Activated B cell treated with CpG ODN at 0.5 μM for 24 hours (primary cell): ENCODE data around the gene CDCA7L. TPM values are rescaled to one million over a fixed set of nuclear protein-coding genes. Genes with fewer than 3 reads are reported as not detected.
"Not testable (repeated sequence)": the region's sequence is repeated elsewhere in the genome, so short reads cannot be mapped to it uniquely, and the experiment has no call there.

Experiments
- ATAC-seq: fragments of 200-7000 bp; cut with Tn5 transposase; one replicate; pipeline ENCODE4 v1.10.0; 2021; ENCODE audit warnings: low read depth, mild to moderate bottlenecking, moderate library complexity
- CTCF ChIA-PET: fragments of 350-600 bp; sonication (Branson Sonifier 250); formaldehyde crosslinking; loops from one replicate; lab custom pipeline; 2021; ENCODE audit warnings: antibody characterized with exemption; lab: Charles Lee
- POLR2A ChIA-PET: fragments of 350-600 bp; sonication (Branson Sonifier 250); formaldehyde crosslinking; loops from one replicate; lab custom pipeline; 2021; ENCODE audit warnings: antibody characterized with exemption; lab: Charles Lee
- DNase-seq: peaks from one replicate; pipeline ENCODE4 v3.0.0; 2022
- H3K27ac Mint-ChIP-seq: one replicate; pipeline ENCODE4 v1.8.0; 2020; ENCODE audit warnings: mixed read lengths
- H3K27me3 Mint-ChIP-seq: one replicate; pipeline ENCODE4 v1.8.0; 2021; ENCODE audit warnings: mixed read lengths
- H3K36me3 Mint-ChIP-seq: one replicate; pipeline ENCODE4 v1.8.0; 2021; ENCODE audit warnings: low read depth, mixed read lengths
- H3K4me1 Mint-ChIP-seq: one replicate; pipeline ENCODE4 v1.8.0; 2021; ENCODE audit warnings: mixed read lengths
- H3K4me3 Mint-ChIP-seq: one replicate; pipeline ENCODE4 v1.8.0; 2020; ENCODE audit warnings: mild to moderate bottlenecking, mixed read lengths
- H3K9me3 Mint-ChIP-seq: one replicate; pipeline ENCODE4 v1.8.0; 2020; ENCODE audit warnings: mixed read lengths
- intact Hi-C: fragments of 100-400 bp; cut with micrococcal nuclease; formaldehyde crosslinking; loops from one replicate; pipeline ENCODE4 v1.15.1; 2024
- total RNA-seq: library from RNA; stranded (reverse); gene quantifications from 2 replicates; pipeline ENCODE4 v1.2.3, GENCODE V29; 2022
- TF ChIP-seq, protein P1 (sequence below): fragments of 200-600 bp; IDR thresholded peaks from one replicate; pipeline ENCODE4 v1.8.0; 2022; ENCODE audit warnings: antibody characterized with exemption, mild to moderate bottlenecking

CDCA7L gene
- total RNA-seq, 1 donor from 2014 or later: 69.8 TPM

DNA sequence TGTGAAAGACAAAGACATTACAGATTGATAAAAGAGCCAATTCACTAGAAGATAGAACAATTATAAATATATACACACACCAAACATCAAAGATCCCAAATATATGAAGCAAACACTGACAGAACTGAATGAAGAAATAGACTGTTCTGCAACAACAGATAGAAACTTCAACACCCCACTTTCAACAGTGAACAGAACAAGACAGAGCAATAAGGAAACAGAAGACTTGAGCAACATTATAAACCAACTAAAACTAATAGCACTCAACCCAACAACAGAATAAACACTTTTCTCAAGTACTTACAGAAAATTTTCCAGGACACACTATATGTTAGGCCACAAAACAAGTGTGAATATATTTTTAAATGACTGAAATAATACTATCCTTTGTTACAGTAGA lies 10.9 kb downstream of the CDCA7L start:
- H3K36me3 Mint-ChIP-seq: peaks cover 67% of the 10 kb centered on the region
- CTCF ChIA-PET: no interaction called here
- no peak for ATAC-seq

DNA sequence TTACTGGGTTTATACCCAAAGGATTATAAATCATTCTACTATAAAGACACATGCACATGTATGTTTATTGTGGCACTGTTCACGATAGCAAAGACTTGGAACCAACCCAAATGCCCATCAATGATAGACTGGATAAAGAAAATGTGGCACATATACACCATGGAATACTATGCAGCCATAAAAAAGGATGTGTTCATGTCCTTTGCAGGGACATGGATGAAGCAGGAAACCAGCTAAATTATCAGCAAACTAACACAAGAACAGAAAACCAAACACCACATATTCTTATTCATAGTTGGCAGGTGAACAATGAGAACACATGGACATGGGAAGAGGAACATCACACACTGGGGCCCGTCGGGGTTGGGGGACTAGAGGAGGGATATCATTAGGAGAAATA lies 12.4 kb downstream of the CDCA7L start:
- DNase-seq, CTCF ChIA-PET, H3K27ac Mint-ChIP-seq, ATAC-seq, H3K27me3 Mint-ChIP-seq, intact Hi-C loops, H3K4me3 Mint-ChIP-seq: not testable (repeated sequence)
- POLR2A ChIA-PET: interaction anchor here (0.7 kb wide), 1 partner anchor 20 kb away, joined by 3 read pairs; no protein-coding TSS in a partner anchor
- Mint-ChIP-seq H3K36me3 (peaks cover 75% of the 10 kb centered on the region), H3K4me1 (peaks cover 91% of the 10 kb centered on the region), H3K9me3 (peaks cover 19% of the 10 kb centered on the region)

More for the DNA sequence above, 10.9 kb downstream of the CDCA7L start:
- intact Hi-C loops: no loop called here
- H3K27me3 Mint-ChIP-seq: no peaks in the 10 kb centered on the region
- H3K4me1 Mint-ChIP-seq: peaks cover 92% of the 10 kb centered on the region
- TF ChIP-seq, protein P1, sequence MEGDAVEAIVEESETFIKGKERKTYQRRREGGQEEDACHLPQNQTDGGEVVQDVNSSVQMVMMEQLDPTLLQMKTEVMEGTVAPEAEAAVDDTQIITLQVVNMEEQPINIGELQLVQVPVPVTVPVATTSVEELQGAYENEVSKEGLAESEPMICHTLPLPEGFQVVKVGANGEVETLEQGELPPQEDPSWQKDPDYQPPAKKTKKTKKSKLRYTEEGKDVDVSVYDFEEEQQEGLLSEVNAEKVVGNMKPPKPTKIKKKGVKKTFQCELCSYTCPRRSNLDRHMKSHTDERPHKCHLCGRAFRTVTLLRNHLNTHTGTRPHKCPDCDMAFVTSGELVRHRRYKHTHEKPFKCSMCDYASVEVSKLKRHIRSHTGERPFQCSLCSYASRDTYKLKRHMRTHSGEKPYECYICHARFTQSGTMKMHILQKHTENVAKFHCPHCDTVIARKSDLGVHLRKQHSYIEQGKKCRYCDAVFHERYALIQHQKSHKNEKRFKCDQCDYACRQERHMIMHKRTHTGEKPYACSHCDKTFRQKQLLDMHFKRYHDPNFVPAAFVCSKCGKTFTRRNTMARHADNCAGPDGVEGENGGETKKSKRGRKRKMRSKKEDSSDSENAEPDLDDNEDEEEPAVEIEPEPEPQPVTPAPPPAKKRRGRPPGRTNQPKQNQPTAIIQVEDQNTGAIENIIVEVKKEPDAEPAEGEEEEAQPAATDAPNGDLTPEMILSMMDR: no peak
- peak overlapping the region; percentile 64 for H3K27ac Mint-ChIP-seq
- POLR2A ChIA-PET: no interaction called here
- H3K4me3 Mint-ChIP-seq: peak overlapping the region; percentile 53
- peaks cover 14% of the 10 kb centered on the region for H3K9me3 Mint-ChIP-seq
- DNase-seq: no peak

DNA sequence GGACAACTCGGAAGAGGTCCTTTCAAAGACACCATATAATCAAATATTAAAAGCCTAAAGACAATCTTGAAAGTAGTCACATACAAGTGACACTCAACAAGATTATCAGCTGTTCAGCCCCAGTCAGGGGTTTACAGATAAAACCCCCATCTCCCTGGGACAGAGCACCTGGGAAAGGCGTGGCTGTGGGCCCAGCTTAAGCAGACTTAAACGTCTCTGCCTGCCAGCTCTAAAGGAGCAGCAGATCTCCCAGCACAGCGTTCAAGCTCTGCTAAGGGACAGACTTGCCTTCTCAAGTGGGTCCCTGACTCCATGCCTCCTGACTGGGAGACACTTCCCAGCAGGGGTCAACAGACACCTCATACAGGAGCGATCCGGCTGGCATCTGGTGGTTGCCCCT lies 18.0 kb downstream of the CDCA7L start:
- peaks cover 9% of the 10 kb centered on the region for H3K9me3 Mint-ChIP-seq
- no peak overlapping the region for H3K4me3 Mint-ChIP-seq
- H3K4me1 Mint-ChIP-seq: peaks cover 82% of the 10 kb centered on the region
- DNase-seq: no peak
- no peaks in the 10 kb centered on the region for H3K27me3 Mint-ChIP-seq
- H3K36me3 Mint-ChIP-seq: peaks cover 58% of the 10 kb centered on the region
- ChIA-PET CTCF (no interaction called here), POLR2A (no interaction called here)
- ATAC-seq: no peak
- TF ChIP-seq, protein P1: no peak
- intact Hi-C loops: no loop called here
- H3K27ac Mint-ChIP-seq: no peak overlapping the region

DNA sequence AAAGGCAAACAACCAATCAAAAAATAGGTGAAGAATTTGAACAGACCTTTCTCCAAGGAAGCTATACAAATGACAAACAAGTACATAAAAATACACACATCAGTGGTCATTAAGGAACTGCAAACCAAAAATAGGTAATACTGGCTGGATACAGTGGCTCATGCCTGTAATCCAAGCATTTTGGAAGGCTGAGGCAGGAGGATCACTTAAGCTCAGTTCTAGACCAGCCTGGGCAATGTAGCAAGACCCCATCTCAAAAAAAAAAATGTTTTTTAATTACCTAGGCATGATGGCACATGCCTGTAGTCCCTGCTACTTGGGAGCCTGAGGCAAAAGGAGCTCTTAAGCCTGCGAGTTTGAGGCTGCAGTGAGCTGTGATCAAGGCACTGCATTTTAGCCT lies 19.3 kb downstream of the CDCA7L start:
- ChIA-PET POLR2A (no interaction called here), CTCF (interaction anchor here (1.5 kb wide), 1 partner anchor 19 kb away, joined by 3 read pairs; no protein-coding TSS in a partner anchor)
- no peaks in the 10 kb centered on the region for H3K27me3 Mint-ChIP-seq
- no peak for DNase-seq
- no peak overlapping the region for H3K4me3 Mint-ChIP-seq
- H3K9me3 Mint-ChIP-seq: peaks cover 9% of the 10 kb centered on the region
- intact Hi-C loops: no loop called here
- TF ChIP-seq, protein P1: no peak
- no peak overlapping the region for H3K27ac Mint-ChIP-seq
- no peak for ATAC-seq
- peaks cover 55% of the 10 kb centered on the region for H3K36me3 Mint-ChIP-seq
- H3K4me1 Mint-ChIP-seq: peaks cover 82% of the 10 kb centered on the region

DNA sequence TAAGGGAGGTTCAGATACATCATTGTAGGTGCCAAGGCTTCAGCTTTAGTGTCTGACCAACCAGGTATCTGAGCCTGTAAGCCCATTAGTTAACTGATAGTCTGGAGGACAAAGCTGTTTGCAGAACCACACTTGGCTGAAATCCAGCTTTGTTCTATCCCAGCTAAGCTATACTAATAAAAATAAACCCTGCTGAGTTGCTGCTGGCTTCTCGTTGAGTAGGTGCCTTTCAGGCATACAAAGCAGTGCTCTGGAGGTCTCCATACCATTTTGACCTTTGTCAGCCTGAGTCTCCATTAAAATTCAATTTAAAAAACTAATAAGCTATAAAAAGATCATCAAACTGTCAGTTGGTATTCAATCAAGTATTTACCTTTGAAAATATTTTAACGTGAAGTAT lies 22.0 kb downstream of the CDCA7L start:
- peaks cover 80% of the 10 kb centered on the region for H3K4me1 Mint-ChIP-seq

More for the DNA sequence above, 22.0 kb downstream of the CDCA7L start:
- no peak for ATAC-seq
- peaks cover 37% of the 10 kb centered on the region for H3K36me3 Mint-ChIP-seq
- H3K27ac Mint-ChIP-seq: no peak overlapping the region
- H3K9me3 Mint-ChIP-seq: peaks cover 3% of the 10 kb centered on the region
- ChIA-PET CTCF (no interaction called here), POLR2A (interaction anchor here (0.7 to 1.1 kb wide), 2 partner anchors 19 to 22 kb away, joined by 3 read pairs; partner anchors contain the start of gene CDCA7L)
- intact Hi-C loops: loop anchor here (2.0 kb wide), 1 partner anchor 15 kb away; no protein-coding TSS in a partner anchor
- DNase-seq: no peak
- H3K4me3 Mint-ChIP-seq: no peak overlapping the region
- TF ChIP-seq, protein P1: no peak
- no peaks in the 10 kb centered on the region for H3K27me3 Mint-ChIP-seq
